ENCODE measurements around the gene PLPPR1. TPM values are rescaled to one million over a fixed set of nuclear protein-coding genes. Genes with fewer than 3 reads are reported as not detected.

PLPPR1 gene
- total RNA-seq = not detected

DNA sequence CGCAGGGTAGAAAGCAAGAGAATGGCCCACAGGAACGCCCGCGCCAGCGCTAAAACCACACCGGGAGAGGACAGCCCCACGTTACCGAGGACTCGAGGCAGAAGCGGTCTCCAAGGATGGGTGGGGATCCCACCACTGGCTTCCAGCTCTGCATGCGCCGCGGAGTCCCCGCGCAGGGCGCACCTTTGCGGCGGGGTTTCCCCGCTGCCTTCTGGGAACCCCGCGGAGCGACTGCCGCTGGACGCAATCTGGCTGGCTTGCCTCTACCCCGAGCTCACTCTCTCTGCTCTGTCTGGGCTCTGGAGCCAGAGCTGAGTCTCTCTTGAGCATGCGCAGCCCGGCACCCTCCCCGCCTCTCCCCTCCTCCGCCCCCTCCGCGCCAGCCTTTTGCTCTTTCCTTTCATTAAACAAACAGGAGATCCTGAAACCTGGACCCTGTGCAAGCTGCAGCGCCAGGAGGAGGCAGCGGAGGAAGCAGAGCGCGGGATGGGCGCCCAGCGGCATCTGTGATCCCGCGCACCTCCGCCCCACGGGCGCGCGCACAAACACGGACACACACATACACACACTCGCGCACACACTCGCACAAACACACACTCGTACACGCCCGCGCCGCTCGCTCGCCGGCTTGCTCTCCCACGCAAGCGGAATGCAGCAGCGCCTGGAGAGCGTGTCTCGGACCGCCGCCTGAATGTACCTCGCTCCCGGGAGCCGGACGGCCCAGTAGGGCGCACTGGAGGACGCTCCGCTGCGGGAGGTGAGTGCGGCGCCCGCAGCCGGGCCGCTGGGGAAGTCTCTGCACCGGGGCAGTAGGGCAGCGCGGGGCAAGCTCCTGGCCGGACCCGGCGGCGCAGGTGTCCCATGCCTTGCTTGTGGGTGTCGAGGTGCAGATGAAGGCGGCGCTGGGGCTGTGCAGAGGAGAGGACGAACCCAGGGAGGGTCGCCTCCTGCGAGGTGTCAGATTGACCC is at the start of gene PLPPR1:
TSS of gene PLPPR1 (plus strand) at position 382 of the 969 bp plus-strand sequence.
- no peak for TF ChIP-seq CTCF (IDR thresholded peaks at IDR 0.05; ENCODE audit: low read depth)

DNA sequence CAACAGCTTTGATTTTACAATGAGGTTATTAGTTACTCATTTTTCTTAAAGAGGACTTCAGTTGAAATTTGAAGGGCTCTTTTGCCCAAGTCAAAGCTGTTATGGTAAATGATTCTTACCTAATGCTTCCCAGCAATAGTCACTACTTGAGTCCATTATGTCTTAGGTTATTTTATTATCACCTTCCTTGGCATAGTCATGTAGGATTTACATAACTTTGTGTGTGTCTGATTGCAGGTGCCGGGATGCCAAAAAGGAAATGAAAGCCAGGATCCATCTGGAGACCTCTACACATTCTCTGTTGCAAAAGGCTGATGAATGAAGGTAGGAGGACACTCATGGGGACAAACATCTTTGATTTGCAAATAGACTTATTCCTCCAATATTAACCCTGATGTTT is 38.8 kb upstream of the PLPPR1 start:
- no peak for TF ChIP-seq CTCF (IDR thresholded peaks at IDR 0.05; ENCODE audit: low read depth)

DNA sequence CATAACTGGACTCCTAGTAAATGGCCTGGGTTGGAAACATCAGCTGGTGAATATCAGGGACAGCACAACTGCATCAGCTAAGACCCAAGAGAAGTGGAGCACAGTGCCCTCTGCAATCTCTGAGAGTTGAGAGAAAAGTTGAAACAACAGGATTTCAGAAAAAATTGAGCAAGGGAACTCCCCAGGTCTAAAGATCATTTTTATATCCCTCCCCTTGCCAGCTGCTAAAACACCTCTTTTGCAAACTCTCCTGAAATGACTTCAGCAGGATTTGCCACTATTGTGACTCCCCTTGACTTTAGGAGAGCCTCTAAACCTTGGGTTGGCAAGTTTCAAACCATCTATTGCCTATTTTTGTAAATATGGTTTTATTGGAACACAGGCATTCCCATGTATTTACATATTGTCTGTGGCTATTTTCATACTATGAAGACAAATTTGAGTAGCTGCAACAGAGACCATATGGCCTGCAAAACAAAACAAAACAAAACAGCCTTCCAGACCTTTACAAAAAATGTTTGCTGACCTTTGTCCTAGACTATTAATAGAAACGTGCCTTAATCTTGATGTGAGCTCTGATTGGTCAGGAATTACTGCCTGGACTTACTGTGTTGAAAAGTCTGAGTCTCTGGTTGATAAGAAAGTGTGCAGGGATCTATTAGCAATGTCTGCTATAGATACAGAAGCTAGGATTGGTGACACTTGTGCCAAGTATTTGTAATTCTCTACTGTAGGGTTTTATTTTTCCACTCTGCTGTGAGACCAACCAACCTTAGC is 37.7 kb upstream of the PLPPR1 start:
- no peak for TF ChIP-seq CTCF (IDR thresholded peaks at IDR 0.05; ENCODE audit: low read depth)

- TF ChIP-seq CTCF (IDR thresholded peaks at IDR 0.05; ENCODE audit: low read depth) = no peak
Measured at GRCh38 chr9:100992632-100993031, 35.9 kb upstream of the PLPPR1 start.

GRCh38 chr9:100999906-101000544 is 28.5 kb upstream of the PLPPR1 start:
- TF ChIP-seq CTCF (IDR thresholded peaks at IDR 0.05; ENCODE audit: low read depth) = no peak

DNA sequence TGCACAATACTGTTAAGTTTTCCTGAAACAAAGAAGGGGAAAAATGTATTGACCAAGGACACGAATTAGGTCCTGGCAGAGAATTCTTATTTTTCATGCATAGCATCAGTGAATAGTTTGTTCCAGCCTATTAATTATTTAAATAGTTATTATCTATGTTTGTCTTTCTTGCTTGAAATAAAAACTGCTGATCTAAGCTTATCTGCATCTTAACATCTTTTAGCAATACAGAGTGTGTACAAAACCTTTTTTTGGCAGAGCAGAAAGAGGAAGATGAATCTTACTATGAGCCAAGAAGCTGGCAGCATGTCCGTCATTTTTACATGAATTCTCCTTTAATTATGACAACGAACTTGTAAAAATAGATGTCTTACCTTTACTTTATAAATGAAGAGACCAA is 23.3 kb upstream of the PLPPR1 start:
- no peak for TF ChIP-seq CTCF (IDR thresholded peaks at IDR 0.05; ENCODE audit: low read depth)

GRCh38 chr9:101014566-101014965 is 14.0 kb upstream of the PLPPR1 start:
- TF ChIP-seq CTCF (IDR thresholded peaks at IDR 0.05; ENCODE audit: low read depth) = no peak
